ENCODE measurements around the gene NRIP1. TPM values are rescaled to one million over a fixed set of nuclear protein-coding genes. Genes with fewer than 3 reads are reported as not detected.

The NRIP1 gene
- total and polyA plus RNA-seq, 10 of the 15 experiments (the other 5 are each of a cell fraction or from before 2014, with no cell fraction given) = 2.9 to 26.1 (median 9.3) TPM

- in situ Hi-C loops (cut with MboI) = no loop called here
- 44% methylated on average over 5 of the region's 5 CpGs for WGBS (ENCODE audit: insufficient coverage, insufficient replicate concordance, low lambda C conversion rate, missing lambda C conversion rate)
- DNase-seq (ENCODE audit: low read depth, low spot score) = no peak
- no peak for TF ChIP-seq CHD4 (IDR thresholded peaks at IDR 0.05)
- no peak for TF ChIP-seq SPI1 (IDR thresholded peaks at IDR 0.05; ENCODE audit: borderline replicate concordance, insufficient read depth, low read depth, low read length)
- TF ChIP-seq BMI1 (IDR thresholded peaks at IDR 0.05; ENCODE audit: borderline replicate concordance) = no peak
- TF ChIP-seq RAD51 (IDR thresholded peaks at IDR 0.05) = no peak
- no peak for TF ChIP-seq REST (IDR thresholded peaks at IDR 0.05; ENCODE audit: low read depth, low read length)
- TF ChIP-seq USF1 (IDR thresholded peaks at IDR 0.05; ENCODE audit: borderline replicate concordance, extremely low read length, insufficient read depth, low read depth, low read length) = no peak
- TF ChIP-seq NKRF (conservative IDR thresholded peaks at IDR 0.05) = no peak
- no peak for TF ChIP-seq RUNX3 (IDR thresholded peaks at IDR 0.05; ENCODE audit: low read length)
- TF ChIP-seq RFX5 (IDR thresholded peaks at IDR 0.05; ENCODE audit: low read depth, low read length) = no peak
- TF ChIP-seq PBX3 (IDR thresholded peaks at IDR 0.05; ENCODE audit: insufficient replicate concordance, low read depth, low read length) = no peak
- no peak for TF ChIP-seq ZZZ3 (IDR thresholded peaks at IDR 0.05; ENCODE audit: control insufficient read depth, insufficient read length, low read depth)
- no peak for TF ChIP-seq SMAD5 (IDR thresholded peaks at IDR 0.05; ENCODE audit: low read depth)
- TF ChIP-seq FOS (IDR thresholded peaks at IDR 0.05; ENCODE audit: borderline replicate concordance, extremely low read depth, insufficient read length) = no peak
- TF ChIP-seq MTA3 (IDR thresholded peaks at IDR 0.05; ENCODE audit: borderline replicate concordance, low read length) = no peak
- Histone ChIP-seq H3K4me2 (ENCODE audit: control insufficient read depth, insufficient read depth) (no peak overlapping the region), H3K79me2 (ENCODE audit: control insufficient read depth, insufficient read depth, low read length) (no peaks in the 10 kb centered on the region; the same call in none of the 2 replicates), H3K9ac (ENCODE audit: control insufficient read depth, insufficient read depth, low read length) (no peak overlapping the region), H2AFZ (ENCODE audit: control insufficient read depth, low read depth, low read length) (no peak overlapping the region), H3K9me3 (replicated peaks; ENCODE audit: control insufficient read depth, insufficient read depth, low read length) (no peaks in the 10 kb centered on the region; the same call in 2 of the 3 replicates), H3K4me3 (no peak overlapping the region), H4K20me1 (ENCODE audit: control insufficient read depth, insufficient read depth) (no peaks in the 10 kb centered on the region), H3K36me3 (ENCODE audit: control insufficient read depth in 2 of 2, insufficient read depth in 2 of 2, low read length in 1 of 2) (no peaks in the 10 kb centered on the region), H3K27me3 (replicated peaks in 1 of 2; ENCODE audit: control insufficient read depth in 2 of 2, insufficient read depth in 2 of 2, low read length in 1 of 2) (no peaks in the 10 kb centered on the region), H3K27ac (ENCODE audit: control insufficient read depth, insufficient read depth) (no peak overlapping the region), H3K4me1 (ENCODE audit: control insufficient read depth, insufficient read depth, low read length) (no peaks in the 10 kb centered on the region)
- no peak for ATAC-seq
- intact Hi-C loops (cut with micrococcal nuclease; ENCODE audit: unreplicated experiment) = no loop called here
- no peak for FAIRE-seq
- RAD21 ChIA-PET (ENCODE audit: unreplicated experiment) = no interaction called here
- no TSS peak for BruUV-seq (replicated peaks)
- CTCF ChIA-PET = no interaction called here
- POLR2A ChIA-PET = no interaction called here
- SMC1A ChIA-PET (ENCODE audit: uncharacterized antibody, unreplicated experiment) = interaction anchor here (0.6 kb wide), 1 partner anchor 458 kb away, joined by 3 read pairs; no protein-coding TSS in a partner anchor
Observed at GRCh38 chr21:15023776-15024175, 41.0 kb downstream of the NRIP1 start.

Measured in GM12878 (cell line).